IPS-NIHi7 (cell line): ENCODE data around the gene GET4.

Source experiments
- DNase-seq: peaks from one replicate; pipeline ENCODE4 v3.0.0; 2012; ENCODE audit warnings: mixed read lengths; ENCODE audit errors: extremely low spot score

GET4 gene

GRCh38 chr7:898855-899681 is 22.7 kb downstream of the GET4 start:
- no peak for DNase-seq

GRCh38 chr7:899806-900205 is 23.5 kb downstream of the GET4 start:
- DNase-seq = no peak

- DNase-seq = no peak
These were observed 24.1 kb downstream of the GET4 start for GRCh38 chr7:900331-901040.

- no peak for DNase-seq
These were observed 24.7 kb downstream of the GET4 start for GRCh38 chr7:901041-901387.

- DNase-seq = peak; percentile 100
These were observed 25.2 kb downstream of the GET4 start for GRCh38 chr7:901388-902154.

GRCh38 chr7:902996-903395 is 26.6 kb downstream of the GET4 start:
- no peak for DNase-seq

- no peak for DNase-seq
These were observed 27.8 kb downstream of the GET4 start for GRCh38 chr7:903921-904755.

- no peak for DNase-seq
These were observed 28.5 kb downstream of the GET4 start for GRCh38 chr7:904847-905246.

- DNase-seq = no peak
These were observed 30.4 kb downstream of the GET4 start for GRCh38 chr7:906776-907157.

GRCh38 chr7:907158-907980 is 31.0 kb downstream of the GET4 start:
- no peak for DNase-seq

GRCh38 chr7:908159-908581 is 31.8 kb downstream of the GET4 start:
- DNase-seq = no peak

- peak; percentile 90 for DNase-seq
These were observed 32.4 kb downstream of the GET4 start for GRCh38 chr7:908591-909357.

- peak; percentile 49 for DNase-seq
These were observed 33.3 kb downstream of the GET4 start for GRCh38 chr7:909358-910329.

GRCh38 chr7:910441-910861 is 34.1 kb downstream of the GET4 start:
- DNase-seq = no peak

GRCh38 chr7:910931-911431 is 34.6 kb downstream of the GET4 start:
- DNase-seq = no peak

- no peak for DNase-seq
These were observed 35.6 kb downstream of the GET4 start for GRCh38 chr7:911791-912480.

GRCh38 chr7:913736-914520 is 37.6 kb downstream of the GET4 start:
- no peak for DNase-seq
